Measurements from ENCODE around the gene ZNRD2.
A peak's percentile ranks its signal among the peaks of the same experiment; 100 is the strongest.

Gene ZNRD2

GRCh38 chr11:65611758-65612603, 41.7 kb downstream of the ZNRD2 start:
- no peak for DNase-seq

- no peak for DNase-seq
These were observed 42.4 kb downstream of the ZNRD2 start for GRCh38 chr11:65612691-65613090.

- DNase-seq: no peak
These were observed 43.0 kb downstream of the ZNRD2 start for GRCh38 chr11:65613091-65613928.

- peak; percentile 99 for DNase-seq
These were observed 45.1 kb downstream of the ZNRD2 start, which contains the start of gene PCNX3 for GRCh38 chr11:65615229-65615949. PCNX3 (plus strand) TSS chr11:65615776; CDS start chr11:65616312, 536 bp downstream.

GRCh38 chr11:65615950-65616574, 45.8 kb downstream of the ZNRD2 start:
- DNase-seq: peak; percentile 49

GRCh38 chr11:65616575-65617001, 46.3 kb downstream of the ZNRD2 start:
- DNase-seq: no peak

GRCh38 chr11:65617136-65617850, 47.0 kb downstream of the ZNRD2 start:
- DNase-seq: no peak

GRCh38 chr11:65617990-65618751, 47.9 kb downstream of the ZNRD2 start:
- no peak for DNase-seq

- no peak for DNase-seq
These were observed 48.5 kb downstream of the ZNRD2 start for GRCh38 chr11:65618763-65619162.

GRCh38 chr11:65619281-65619928, 49.1 kb downstream of the ZNRD2 start:
- DNase-seq: no peak

- DNase-seq: no peak
These were observed 50.4 kb downstream of the ZNRD2 start for GRCh38 chr11:65620666-65621065.

- no peak for DNase-seq
These were observed 51.2 kb downstream of the ZNRD2 start for GRCh38 chr11:65621460-65621859.

Measured in stimulated activated CD4-positive, alpha-beta T cell treated with anti-CD3 and anti-CD28 coated beads, Interleukin-4, amount 100 ng/mL, for 1 hour (primary cell).